ENCODE results near the gene RECK.

Gene RECK

DNA sequence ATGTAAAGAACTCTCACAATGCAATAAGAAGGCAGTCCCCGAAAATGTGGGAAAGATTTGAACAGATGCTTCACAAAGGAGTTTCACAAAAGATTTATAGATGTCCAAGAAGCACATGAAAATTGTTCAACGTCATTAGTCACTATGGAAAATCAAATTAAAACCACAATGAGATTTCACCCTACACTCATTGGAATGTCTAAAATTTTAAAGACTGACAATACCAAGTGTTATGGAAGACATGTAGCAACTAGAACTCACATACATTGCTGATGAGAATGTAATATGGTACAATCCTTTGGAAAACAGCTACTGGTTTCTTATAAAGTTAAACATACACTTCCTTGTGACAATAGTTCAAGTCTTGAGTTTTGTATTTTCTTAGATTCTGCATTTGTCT, 11.0 kb upstream of the RECK start:
- no peak for DNase-seq

DNA sequence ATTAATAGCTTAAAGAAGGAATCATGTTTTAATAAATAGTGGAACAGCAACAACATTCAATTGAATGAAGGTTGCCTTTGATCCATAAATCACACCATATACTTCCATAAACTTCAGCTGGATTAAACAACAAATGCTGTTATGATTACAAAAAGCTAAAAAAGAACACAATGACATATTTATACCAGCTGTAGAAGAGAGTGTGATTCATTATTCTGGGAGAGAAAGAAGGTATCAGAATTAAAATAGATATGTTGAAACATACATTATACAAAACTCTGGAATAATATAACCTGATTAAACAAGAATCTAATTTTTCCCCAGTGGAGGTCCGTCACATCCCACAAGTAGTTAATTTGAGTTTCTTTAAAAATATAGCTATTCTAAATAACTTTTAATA, 7.5 kb upstream of the RECK start:
- DNase-seq: no peak

DNA sequence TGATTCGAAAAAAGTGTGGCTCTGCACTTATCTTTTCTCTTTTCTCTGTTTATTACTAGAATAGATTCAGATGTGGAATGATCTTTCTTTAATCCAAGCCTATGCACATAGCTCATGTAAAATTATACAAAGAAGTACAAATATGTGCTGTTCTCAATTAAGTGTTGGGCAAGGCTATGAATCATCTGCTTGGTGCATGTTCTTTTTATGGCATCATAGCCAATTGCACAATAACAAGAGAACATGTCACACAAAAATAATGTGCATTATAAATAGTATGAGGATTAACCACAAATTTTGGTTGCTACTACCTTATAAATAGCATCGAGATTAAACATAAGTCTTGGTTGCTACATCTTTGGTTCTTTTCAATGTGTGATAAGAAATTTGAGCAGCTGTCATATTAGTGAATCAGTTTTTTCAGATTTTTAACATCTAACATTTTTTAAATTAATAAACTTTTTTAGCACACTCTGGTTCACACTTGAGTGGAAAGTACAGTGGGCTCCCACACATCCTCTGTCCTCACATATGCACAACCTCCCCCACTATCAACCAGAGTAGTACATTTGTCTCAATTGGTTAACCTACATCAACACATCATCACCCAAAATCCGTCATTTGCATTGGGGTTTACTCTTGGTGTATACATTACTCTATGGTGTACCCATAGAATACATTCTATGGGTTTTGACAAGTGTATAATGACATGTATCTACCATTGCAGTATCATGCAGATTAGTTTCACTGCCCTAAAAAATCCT, 6.8 kb upstream of the RECK start:
- DNase-seq: no peak

DNA sequence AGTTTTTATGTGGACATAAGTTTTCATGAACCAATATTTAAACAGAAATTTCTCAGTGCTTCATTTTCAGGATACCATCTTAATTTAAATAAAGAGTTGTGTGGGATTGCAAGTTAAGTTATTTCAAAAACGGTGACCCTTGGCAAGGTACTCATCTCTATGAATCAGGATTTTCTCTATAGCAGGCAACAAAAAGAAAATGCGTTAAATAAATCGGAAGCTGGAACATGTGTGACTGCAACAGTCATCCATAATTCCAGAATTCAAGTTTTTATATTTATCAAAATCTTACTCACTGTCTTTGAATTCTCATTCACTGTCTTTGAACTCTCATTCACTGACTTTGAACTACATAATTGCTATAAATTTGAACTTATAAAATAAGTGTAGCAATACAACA, 5.8 kb upstream of the RECK start:
- DNase-seq: no peak

DNA sequence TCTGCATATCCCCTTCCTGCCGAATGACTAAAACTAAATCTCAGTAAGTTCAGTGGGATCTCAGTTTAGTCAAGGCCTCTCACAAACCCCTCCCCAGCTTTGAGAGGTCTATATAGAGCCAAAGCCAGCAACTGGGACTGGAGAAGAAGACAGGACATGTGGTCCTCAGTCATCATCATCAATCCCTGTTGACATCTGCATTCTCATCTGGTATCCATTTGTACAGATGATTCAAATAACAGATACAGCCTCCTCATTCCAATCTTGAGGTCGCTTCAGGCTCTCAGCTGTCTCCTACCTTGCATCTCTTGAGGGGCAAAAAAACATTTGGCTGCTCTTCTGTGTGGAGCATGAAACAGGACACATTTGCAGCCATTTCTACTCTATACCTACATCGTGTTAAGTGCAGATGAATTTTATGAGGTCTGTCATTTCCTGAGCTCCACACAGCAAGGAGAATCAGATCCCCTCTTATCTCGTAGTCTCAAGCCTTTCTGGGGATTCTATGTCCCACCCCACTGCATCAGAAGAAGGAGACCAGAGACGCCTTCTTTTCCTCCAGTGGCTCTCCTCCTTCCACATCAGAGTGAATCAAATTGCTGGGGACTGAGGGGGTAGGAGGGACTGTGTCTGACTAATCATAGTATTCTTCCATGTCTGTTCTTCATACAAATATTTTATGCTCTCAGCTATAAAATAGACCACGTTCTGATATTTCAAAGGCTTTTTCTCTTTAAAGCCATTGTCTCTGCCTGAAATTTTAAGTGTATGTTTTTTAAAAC, 4.7 kb upstream of the RECK start:
- DNase-seq: no peak

DNA sequence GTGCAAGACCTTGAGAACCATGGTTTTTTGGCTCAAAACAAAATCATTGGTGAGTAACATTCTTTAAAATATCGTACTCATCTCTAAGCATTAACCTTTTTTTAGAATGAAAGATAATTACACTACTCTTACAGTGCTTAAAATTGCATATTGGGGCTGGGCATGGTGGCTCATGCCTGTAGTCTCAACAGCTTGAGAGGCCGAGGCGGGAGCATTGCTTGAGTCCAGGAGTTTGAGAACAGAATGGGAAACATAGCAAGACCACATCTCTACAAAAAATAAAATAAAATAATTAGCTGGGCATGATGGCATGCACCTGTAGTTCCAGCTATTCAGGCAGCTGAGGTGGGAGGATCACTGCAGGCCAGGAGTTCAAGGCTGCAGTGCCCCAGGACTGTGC, 2.9 kb upstream of the RECK start:
- no peak for DNase-seq

DNA sequence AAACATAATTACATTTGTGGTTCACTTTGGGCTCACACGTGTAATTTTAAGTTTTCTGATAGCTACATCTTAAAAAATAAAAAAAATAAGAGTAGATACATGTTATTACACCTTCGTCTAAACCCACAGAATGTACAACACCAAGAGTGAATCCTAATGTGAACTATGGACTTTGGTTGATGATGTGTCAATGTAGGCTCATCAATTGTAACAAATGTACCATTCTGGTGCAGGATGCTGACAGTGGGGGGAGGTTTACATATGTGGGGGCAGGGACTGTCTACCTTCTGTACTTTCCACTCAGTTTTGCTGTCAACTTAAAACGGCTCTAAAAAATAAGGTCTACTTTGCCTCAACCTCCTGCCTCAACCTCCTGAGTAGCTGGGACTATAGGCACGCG, 2.5 kb upstream of the RECK start:
- no peak for DNase-seq

DNA sequence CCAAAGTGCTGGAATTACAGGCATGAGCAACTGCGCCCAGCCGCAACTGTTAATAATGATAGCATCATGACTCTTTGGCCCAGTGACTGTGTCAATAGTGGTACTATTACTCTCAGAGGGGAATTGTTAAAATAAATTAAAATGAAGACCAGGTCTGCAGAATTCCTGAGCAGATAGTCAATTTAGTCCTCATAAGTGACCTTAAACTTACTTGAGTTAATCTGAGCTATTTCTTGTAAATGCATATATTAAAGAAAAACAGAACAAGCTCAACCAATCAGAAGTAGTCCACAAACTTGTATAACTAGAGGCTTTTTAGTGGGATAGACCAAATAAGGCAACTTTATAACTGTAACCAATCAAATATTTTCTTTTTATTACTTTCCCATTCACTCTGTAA, 1.7 kb upstream of the RECK start:
- DNase-seq: no peak

DNA sequence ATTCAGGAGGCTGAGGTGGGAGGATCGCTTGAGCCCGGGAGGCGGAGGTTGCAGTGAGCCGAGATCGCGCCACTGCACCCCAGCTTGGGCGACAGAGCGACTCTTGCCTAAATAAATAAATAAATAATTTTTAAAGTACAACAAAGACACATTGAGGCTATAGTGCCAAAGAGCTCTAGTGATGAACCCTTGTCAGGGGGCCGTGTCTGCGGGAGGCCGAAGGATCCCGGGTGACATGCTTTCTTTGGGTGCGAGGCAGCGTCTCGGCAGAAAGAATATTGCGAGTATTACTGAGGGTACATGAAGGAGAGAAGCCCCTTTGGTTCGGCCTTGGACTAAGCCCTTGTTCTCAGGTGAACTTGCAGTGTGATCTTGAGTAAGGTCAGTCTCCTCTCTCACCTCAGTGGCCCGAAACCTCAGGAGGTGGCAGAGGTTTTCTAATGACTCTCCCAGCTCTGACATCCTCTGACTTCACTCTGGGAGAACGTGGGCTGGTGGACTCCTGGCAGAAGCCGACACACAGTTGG, 397 bp upstream of the RECK start:
- no peak for DNase-seq

DNA sequence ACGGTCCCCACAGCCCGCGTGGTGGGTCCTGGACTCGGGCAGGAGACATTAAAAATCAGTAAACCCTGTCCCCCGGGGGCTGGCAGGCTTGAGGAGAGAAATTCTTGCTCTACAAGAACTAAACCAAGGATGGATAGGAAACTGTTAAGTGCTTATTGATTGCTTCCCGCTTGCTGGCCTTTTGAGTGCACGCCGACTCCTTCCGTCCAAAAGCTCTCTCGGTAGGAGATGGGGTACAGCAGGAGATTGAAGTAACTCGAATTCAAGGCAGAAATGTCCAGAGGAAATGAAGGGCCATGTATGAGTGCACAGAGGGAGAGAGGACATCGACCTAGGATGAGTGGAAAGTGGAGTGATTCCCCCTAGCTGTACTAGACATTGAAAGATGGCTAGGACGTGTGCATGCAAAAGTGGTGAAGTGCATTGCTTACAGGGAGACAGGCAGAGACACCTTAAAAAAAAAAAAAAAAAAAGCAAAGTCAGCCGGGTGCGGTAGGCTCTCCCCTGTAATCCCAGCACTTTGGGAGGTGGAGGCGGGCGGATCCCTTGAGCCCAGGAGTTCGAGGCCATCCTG, 923 bp downstream of the RECK start:
- no peak for DNase-seq

DNA sequence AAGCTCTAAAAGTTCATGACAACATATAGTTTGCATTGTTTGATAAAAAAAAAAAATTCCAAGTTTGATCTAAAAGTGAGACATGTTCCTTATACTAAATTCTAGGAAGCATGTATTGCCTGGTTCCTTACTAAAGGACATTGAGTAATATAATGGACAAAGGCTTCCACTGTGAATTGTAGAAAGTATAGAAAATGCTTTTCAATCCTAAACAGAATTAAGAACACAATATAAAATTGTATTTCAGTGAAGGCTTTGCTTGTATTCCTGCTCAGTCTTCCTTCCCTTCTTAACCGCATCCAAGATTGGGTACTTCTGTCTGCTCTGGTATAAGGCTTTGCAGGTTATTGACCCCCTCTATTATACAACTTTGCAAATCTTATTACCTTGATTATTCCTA, 2.4 kb downstream of the RECK start:
- DNase-seq: no peak

DNA sequence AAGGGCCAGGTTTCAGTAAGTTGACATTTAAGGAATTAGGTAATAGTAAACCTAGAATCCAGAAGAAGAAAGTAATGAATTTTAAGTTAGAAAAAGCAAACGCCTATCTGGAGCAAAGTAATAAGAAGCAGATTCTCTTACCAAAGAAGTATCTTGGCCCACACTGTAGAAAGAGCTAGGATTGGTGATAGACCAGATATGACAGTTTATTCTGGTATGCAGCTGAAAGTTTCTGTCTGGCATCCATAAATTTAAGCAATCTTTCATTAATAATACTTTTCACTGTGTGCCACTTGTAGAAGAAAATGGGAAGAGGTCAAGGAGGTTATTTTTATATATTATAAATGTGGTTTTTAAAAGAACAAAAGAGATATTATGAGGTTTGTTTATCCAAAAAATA, 3.0 kb downstream of the RECK start:
- DNase-seq: no peak

DNA sequence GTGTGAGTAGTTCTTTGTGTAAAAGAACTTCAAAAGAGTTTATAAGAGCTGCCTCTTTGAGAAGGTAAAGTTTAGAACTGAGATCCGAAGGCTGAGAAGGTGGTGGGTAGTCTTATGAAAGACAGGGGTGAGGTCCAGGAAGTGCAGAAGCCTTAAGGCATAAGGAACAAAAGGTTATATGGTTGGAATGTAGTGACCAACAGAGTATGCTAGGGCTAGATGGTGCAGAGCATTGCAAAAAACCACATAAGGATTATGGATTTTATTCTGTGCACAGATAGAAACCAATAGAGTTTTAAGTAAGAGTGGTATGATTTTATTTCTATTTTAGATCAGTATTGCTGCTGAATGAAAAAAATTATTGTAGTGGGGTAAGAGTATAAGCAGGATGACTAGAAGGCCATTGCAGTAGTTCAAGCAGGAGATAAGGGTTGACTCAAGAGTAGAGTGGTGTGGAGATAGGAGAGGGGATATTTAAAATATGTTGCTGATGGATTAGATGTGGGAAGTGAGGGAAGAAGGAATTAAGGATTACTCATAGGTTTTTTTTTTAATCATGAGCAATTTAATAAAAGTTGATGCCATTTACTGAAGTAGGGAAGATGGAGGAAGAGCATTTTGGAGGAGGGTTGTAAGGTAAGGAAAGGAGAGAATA, 3.7 kb downstream of the RECK start:
- no peak for DNase-seq

DNA sequence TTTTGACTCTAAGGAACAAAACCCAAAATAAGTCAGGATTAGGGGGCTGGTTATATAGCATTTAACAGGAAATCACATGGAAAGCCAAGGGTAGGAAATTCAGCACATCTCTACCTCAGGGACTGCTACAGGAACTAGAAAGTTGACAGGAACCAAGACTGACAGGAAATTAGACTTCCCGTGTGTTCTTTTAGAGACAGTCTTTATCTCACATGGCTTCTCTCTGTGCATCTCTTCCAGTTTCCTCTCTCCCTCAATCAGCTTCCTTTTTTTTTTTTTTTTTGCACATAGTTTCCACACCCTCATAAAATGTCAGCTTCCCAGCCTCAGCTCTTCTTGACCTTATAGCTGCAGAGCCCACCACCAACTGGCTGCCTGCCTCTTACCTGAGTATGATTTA, 4.8 kb downstream of the RECK start:
- no peak for DNase-seq

DNA sequence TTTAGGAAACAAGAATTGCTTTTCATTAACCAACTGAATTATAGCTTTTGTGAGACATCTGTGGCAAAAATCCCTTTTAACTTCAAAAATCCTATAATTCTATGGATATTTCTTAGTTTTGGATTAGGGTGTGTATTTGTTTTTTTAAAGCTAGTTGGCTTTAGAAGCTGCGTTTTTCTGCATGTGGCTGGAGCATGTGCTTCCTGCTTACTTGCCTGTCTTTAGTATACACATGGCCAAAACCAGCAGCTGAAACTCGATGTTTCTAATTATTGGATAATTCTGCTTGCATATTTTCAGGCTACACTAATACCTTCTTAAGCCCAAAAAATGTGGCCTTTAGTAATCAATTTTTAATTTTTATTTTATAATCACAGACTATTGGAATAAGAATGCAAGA, 8.9 kb downstream of the RECK start:
- DNase-seq: no peak

DNA sequence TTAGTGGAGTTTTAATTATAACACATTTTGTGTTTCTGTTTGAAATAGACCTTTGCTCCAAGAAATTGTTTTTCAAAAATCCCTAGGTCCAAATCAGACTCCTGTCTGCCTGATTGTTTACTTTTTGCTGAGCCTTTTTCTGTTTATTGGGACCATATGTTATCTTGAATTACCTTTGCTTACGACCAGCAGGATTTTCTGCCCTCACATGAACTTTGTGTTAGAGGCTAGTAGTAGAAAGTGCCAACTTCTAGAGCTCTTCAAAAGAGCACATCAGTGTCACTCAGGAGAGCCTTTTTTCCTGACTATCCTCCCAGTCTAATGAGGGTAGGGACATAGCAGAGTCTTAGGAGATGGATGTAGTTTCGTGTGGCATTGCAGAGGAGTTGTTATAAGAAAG, 10.2 kb downstream of the RECK start:
- no peak for DNase-seq

DNA sequence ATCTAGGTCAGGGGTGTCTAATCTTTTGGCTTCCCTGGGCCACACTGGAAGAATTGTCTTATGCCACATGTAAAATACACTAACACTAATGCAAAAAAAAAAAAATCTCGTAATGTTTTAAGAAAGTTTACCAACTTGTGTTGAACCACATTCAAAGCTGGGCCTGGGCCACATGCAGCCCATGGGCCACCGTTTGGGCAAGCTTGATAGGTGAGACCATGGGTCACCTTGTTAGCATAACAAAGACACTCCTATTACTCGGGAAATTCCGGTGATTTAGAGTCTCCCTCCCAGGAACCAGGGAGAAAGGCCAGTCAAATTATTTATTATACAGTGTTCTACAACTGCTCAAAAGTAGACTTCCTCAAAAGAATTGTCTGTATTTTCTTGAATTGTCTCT, 12.7 kb downstream of the RECK start:
- no peak for DNase-seq

DNA sequence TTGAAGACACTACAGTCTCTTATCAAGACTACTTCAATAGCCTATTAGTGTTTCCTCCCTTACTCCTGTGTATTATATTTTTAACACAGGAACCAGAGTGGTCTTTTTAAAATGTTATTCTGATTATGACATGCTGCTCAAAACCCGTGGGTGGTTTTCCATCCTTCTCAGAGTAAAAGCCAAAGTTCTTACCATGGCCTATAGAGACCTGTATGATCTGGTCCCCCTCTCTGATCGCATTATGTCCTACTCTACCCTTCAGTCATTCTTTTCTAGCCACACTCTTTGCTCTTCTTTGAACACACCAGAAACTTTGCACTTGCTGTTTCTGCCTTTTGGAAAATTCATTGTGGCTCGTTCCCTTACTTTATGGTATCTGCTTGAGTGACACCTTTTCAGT, 13.8 kb downstream of the RECK start:
- DNase-seq: no peak

DNA sequence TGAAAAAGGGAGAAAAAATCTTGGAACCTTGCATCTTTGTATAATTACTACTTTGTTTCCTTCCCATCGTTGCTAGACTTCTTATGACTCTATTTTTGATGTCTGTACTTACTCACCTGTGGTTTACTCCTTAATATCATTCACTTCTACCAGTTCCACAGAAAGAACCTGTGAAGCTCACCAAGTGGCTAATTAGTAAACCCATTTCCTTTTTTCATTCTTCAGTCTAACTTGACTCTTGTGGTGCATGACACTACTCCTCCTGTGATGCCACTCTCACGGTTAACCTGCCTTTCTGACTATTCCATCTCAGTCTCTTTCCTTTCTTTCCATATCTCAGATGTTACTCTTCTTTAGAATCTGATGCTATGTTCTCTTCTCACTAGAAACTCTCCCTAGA, 14.6 kb downstream of the RECK start:
- DNase-seq: no peak

DNA sequence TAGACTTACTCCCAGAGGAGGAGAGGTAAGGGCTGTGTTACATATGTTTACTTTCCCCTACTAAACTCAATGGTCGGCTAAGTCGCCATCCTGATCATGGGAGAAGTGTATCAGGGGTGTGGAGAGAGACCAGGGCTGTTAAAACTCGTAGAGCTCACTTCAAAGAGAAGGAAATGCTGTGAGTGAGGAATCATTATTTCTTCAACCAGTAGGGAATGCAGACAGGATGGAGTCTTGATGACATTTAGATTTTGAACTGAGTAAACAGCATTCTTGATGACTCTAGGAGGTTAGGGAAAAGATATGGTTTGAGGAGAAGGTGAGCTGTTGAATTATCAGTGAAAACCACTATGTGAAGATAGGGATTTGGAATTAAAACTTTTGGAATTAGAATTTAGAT, 17.3 kb downstream of the RECK start:
- no peak for DNase-seq

DNA sequence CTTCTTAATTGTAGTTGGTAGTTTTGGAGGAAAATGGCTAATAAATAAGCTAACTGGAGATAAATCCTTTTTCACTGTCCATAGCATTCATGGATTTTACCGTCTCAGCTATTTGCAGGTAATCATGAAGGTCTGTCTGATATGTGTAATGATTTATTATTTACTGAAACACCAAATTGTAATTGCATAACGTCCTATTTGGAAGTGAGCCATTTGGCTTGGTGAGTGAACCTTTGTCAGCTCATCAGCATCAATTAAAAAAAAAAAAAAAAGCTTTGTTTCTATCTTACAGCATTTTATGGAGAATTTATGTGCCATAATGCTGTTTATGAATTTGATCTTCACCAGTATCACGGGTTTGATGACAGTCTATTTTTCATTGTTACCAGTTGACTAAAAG, 20.2 kb downstream of the RECK start:
- DNase-seq: no peak

DNA sequence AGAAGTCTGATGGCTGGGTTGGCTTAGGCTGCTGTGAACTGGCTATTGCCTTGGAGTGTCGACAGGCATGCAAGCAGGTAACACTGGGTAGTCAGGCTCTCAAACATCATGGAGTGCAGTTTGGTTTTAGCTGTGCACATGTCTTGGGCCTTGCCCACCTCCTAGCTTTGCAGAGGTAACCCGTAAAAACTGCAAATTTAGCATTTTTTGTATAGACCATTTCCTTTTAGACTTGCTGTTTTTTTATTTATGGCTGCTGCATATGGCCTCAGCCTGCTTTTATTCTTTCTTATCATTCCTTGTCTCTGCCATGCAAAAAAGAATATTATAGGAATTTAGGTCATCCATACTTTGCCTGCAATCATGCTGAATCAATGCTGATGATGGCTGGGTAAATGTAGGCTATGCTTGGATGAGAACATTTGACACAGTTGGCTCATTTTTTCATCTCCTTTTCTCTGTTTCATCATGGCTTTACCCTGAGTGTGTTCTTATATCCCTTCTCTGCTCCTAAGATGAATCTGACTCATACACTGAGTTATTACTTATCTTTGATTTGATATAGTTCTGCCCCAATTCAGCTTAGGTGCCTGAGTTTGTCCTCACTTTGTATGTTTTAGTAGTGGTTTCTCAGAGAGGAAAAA, 27.2 kb downstream of the RECK start:
- DNase-seq: no peak

DNA sequence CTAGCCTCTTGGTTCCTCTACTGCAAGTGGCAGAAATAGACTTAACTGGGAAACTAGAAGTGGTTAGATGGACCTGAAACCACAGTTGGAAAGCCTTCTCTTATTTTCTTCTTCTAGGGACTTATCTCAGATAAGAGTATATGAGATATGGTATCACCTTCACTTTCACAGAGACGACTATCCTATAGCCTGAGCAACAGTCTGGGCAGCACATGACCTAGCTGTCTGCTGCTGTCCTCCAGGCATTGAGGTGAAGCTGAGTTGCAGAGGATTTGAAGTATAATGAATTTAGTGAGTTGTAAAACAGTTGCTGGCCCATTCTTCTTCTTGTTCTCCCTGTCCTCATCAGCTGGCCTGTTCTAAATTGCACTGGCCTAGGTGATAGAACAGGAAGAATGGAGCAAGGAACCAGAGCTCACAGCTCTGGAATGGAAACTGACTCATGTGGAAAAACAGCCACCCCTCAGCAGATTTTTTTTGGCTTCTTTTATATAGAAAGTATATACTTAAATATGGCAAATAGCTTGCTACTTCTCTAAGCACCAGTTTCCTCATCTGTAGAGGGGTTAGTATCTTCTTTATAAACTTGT, 27.8 kb downstream of the RECK start:
- DNase-seq: no peak
